K562 (cell line): Measurements from ENCODE around the gene PNRC2. TPM values are rescaled to one million over a fixed set of nuclear protein-coding genes. Genes with fewer than 3 reads are reported as not detected.

Experiments used
- ADNP ChIP-seq: fragments of 200-800 bp; sonication (Bioruptor generic); IDR thresholded peaks from 2 replicates; pipeline ENCODE4 v1.6.1; 2016; ENCODE audit warnings: missing genetic modification characterization, missing compliant biosample characterization
- BACH1 ChIP-seq: fragments of 200-800 bp; sonication (Bioruptor generic); IDR thresholded peaks from 2 replicates; pipeline ENCODE4 v1.6.1; 2016; ENCODE audit warnings: missing genetic modification characterization, missing compliant biosample characterization
- GABPB1 ChIP-seq: sonication (generic); formaldehyde crosslinking; IDR thresholded peaks from 2 replicates; pipeline ENCODE4 v1.8.0; 2022; ENCODE audit warnings: mild to moderate bottlenecking, missing genetic modification reagents
- HMG20B ChIP-seq: fragments of 250-450 bp; sonication (Bioruptor Pico); IDR thresholded peaks from 2 replicates; pipeline ENCODE4 v1.5.0; 2021; ENCODE audit warnings: mild to moderate bottlenecking
- NCOA6 ChIP-seq: fragments of 450-650 bp; IDR thresholded peaks from 2 replicates; pipeline ENCODE4 v1.6.1; 2017; ENCODE audit warnings: mild to moderate bottlenecking
- NFATC3 ChIP-seq: fragments of 450-650 bp; IDR thresholded peaks from 2 replicates; pipeline ENCODE4 v1.6.1; 2017; ENCODE audit warnings: mild to moderate bottlenecking
- POLR2G ChIP-seq: fragments of 200-400 bp; formaldehyde crosslinking; IDR thresholded peaks from 2 replicates; pipeline ENCODE4 v1.6.1; 2017; ENCODE audit warnings: low read depth, mild to moderate bottlenecking, antibody characterized with exemption, low read length, moderate library complexity
- SAP30 ChIP-seq: fragments of 200-600 bp; sonication (generic); IDR thresholded peaks from 2 replicates; pipeline ENCODE4 v1.6.1; 2012; ENCODE audit warnings: borderline replicate concordance, low read depth, mild to moderate bottlenecking, moderate library complexity, low read length, control low read depth, inconsistent platforms; ENCODE audit not compliant: insufficient read depth, poor library complexity, severe bottlenecking
- SIN3B ChIP-seq: fragments of 450-650 bp; IDR thresholded peaks from 2 replicates; pipeline ENCODE4 v1.6.1; 2017; ENCODE audit warnings: low read depth, mild to moderate bottlenecking, moderate library complexity
- TEAD4 ChIP-seq, 2 experiments: sonication (generic) in 1 of 2; formaldehyde crosslinking in 1 of 2; IDR thresholded peaks; 2 replicates each; pipeline versions ENCODE4 v1.6.1 to v1.8.0; 2012 to 2022; ENCODE audit warnings: borderline replicate concordance in 1 of 2, inconsistent platforms in 1 of 2, low read length in 1 of 2, mild to moderate bottlenecking in 1 of 2, missing genetic modification reagents in 1 of 2
- THRAP3 ChIP-seq: fragments of 450-650 bp; IDR thresholded peaks from 2 replicates; pipeline ENCODE4 v1.6.1; 2016; ENCODE audit warnings: mild to moderate bottlenecking, inconsistent platforms, borderline replicate concordance
- TRIM28 ChIP-seq: fragments of 450-650 bp; IDR thresholded peaks from 2 replicates; pipeline ENCODE4 v1.6.1; 2017
- U2AF2 ChIP-seq: fragments of 200-400 bp; formaldehyde crosslinking; optimal IDR thresholded peaks from 2 replicates; pipeline ENCODE3; 2017; ENCODE audit warnings: low read depth, mild to moderate bottlenecking, low read length
- ZBTB8A ChIP-seq: fragments of 450-650 bp; IDR thresholded peaks from 2 replicates; pipeline ENCODE4 v1.6.1; 2018; ENCODE audit warnings: mild to moderate bottlenecking, moderate library complexity; ENCODE audit not compliant: partially characterized antibody
- ZNF282 ChIP-seq: sonication (generic); formaldehyde crosslinking; IDR thresholded peaks from 2 replicates; pipeline ENCODE4 v1.8.1; 2023; ENCODE audit warnings: missing genetic modification reagents
- ZNF347 ChIP-seq: fragments of 450-650 bp; formaldehyde crosslinking; IDR thresholded peaks from 2 replicates; pipeline ENCODE4 v1.4.0; 2020; ENCODE audit warnings: low read depth, mild to moderate bottlenecking, moderate library complexity
- polyA plus RNA-seq, 8 experiments: library from polyadenylated mRNA; depleted of rRNA in 4 of 8; stranded (reverse) in 5 of 8; unstranded in 3 of 8; fragments of >200 nt; fragmentation: Nextera tagmentation in 2 of 8; fragmentation: Illumina TruSeq in 1 of 8; extraction: Ambion mirVana in 2 of 8; extraction: Trizol in 1 of 8; gene quantifications; 2 replicates each; pipeline versions ENCODE4 v1.2.1 to v1.2.3, GENCODE V29; 2011 to 2014; ENCODE audit warnings: inconsistent platforms in 1 of 8, missing spikeins in 1 of 8
- total RNA-seq, 7 experiments: library from RNA; depleted of rRNA in 6 of 7; stranded (reverse); fragments of >200 nt in 6 of 7; fragmentation: Illumina TruSeq in 2 of 7; extraction: Trizol in 2 of 7; gene quantifications; 2 replicates each; pipeline versions ENCODE4 v1.2.1 to v1.2.3, GENCODE V29; 2011 to 2021; ENCODE audit warnings: low replicate concordance in 1 of 7
- TF ChIP-seq, protein P1 (sequence below): sonication (generic); formaldehyde crosslinking; IDR thresholded peaks from 2 replicates; pipeline ENCODE4 v1.8.0; 2022; ENCODE audit warnings: mild to moderate bottlenecking, missing genetic modification reagents

Gene PNRC2
- total and polyA plus RNA-seq, 9 of the 15 experiments (the other 6 are each of a cell fraction or from before 2014, with no cell fraction given), result 127 to 303 (median 203) TPM

GRCh38 chr1:23978805-23979204 is 19.2 kb downstream of the PNRC2 start (continued):
- TF ChIP-seq HMG20B (no peak), ZBTB8A (no peak), TEAD4 (IDR thresholded peaks at IDR 0.05; ENCODE audit: low read length) (no peak), TEAD4 (CRISPR knock-in tag; IDR thresholded peaks at IDR 0.05; ENCODE audit: borderline replicate concordance) (no peak), ZNF282 (no peak), ZNF347 (CRISPR knock-in tag) (no peak), U2AF2 (no peak), NFATC3 (no peak), ADNP (tag) (no peak), SAP30 (no peak), NCOA6 (0 out of 2 replicates have a peak, but pooled peaks have one; percentile 28), POLR2G (peak; percentile 41; the same call in 1 of the 2 replicates), THRAP3 (no peak), SIN3B (0 out of 2 replicates have a peak, but pooled peaks have one; percentile 2), GABPB1 (CRISPR knock-in tag) (no peak), TRIM28 (no peak), BACH1 (tag) (no peak)
- TF ChIP-seq, protein P1, sequence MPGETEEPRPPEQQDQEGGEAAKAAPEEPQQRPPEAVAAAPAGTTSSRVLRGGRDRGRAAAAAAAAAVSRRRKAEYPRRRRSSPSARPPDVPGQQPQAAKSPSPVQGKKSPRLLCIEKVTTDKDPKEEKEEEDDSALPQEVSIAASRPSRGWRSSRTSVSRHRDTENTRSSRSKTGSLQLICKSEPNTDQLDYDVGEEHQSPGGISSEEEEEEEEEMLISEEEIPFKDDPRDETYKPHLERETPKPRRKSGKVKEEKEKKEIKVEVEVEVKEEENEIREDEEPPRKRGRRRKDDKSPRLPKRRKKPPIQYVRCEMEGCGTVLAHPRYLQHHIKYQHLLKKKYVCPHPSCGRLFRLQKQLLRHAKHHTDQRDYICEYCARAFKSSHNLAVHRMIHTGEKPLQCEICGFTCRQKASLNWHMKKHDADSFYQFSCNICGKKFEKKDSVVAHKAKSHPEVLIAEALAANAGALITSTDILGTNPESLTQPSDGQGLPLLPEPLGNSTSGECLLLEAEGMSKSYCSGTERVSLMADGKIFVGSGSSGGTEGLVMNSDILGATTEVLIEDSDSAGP (CRISPR knock-in tag), result no peak
